OCI-LY1 (cell line): ENCODE measurements around the gene DCUN1D2.

ENCODE experiments used
- H2AFZ ChIP-seq: fragments of 200-600 bp; sonication (generic), shearing (Covaris generic); 2 replicates; pipeline ENCODE4 v1.6.0; 2014; ENCODE audit warnings: antibody characterized with exemption, mild to moderate bottlenecking, low read length
- H3F3A ChIP-seq: fragments of 200-600 bp; sonication (generic), shearing (Covaris generic); 2 replicates; pipeline ENCODE4 v1.6.0; 2014; ENCODE audit warnings: mild to moderate bottlenecking, antibody characterized with exemption, low read length, moderate library complexity; ENCODE audit not compliant: insufficient read depth
- H3K27ac ChIP-seq: fragments of 200-600 bp; sonication (generic); 2 replicates; pipeline ENCODE4 v1.5.1; 2014; ENCODE audit warnings: low read length, mixed run types, mild to moderate bottlenecking, low read depth; ENCODE audit not compliant: poor library complexity, severe bottlenecking
- H3K27me3 ChIP-seq: fragments of 200-600 bp; sonication (generic); 2 replicates; pipeline ENCODE4 v1.6.0; 2014; ENCODE audit warnings: antibody characterized with exemption, mild to moderate bottlenecking, low read length, moderate library complexity; ENCODE audit not compliant: insufficient read depth
- H3K36me3 ChIP-seq: fragments of 200-600 bp; sonication (generic); 2 replicates; pipeline ENCODE4 v1.6.1; 2014; ENCODE audit warnings: mild to moderate bottlenecking, antibody characterized with exemption, low read length, moderate library complexity, mixed read lengths; ENCODE audit not compliant: insufficient read depth
- H3K4me1 ChIP-seq: fragments of 200-600 bp; sonication (generic); 2 replicates; pipeline ENCODE4 v1.5.1; 2014; ENCODE audit warnings: mild to moderate bottlenecking, low read length, moderate library complexity; ENCODE audit not compliant: insufficient read depth, severe bottlenecking
- H3K4me2 ChIP-seq: fragments of 200-600 bp; sonication (generic), shearing (Covaris generic); 2 replicates; pipeline ENCODE4 v1.6.1; 2014; ENCODE audit warnings: low read length
- H3K4me3 ChIP-seq: fragments of 200-600 bp; sonication (generic); 2 replicates; pipeline ENCODE4 v1.5.1; 2014; ENCODE audit warnings: low read length, low read depth, mild to moderate bottlenecking, mixed read lengths; ENCODE audit not compliant: poor library complexity, severe bottlenecking
- H3K79me2 ChIP-seq: fragments of 200-600 bp; shearing (Covaris generic); 2 replicates; pipeline ENCODE4 v1.6.1; 2016; ENCODE audit warnings: mixed run types, low read length, mixed read lengths; ENCODE audit not compliant: insufficient read depth
- H3K9ac ChIP-seq: fragments of 200-600 bp; sonication (generic), shearing (Covaris generic); 2 replicates; pipeline ENCODE4 v1.6.1; 2014; ENCODE audit warnings: mild to moderate bottlenecking, low read length, mixed read lengths
- H3K9me2 ChIP-seq: fragments of 200-600 bp; sonication (generic), shearing (Covaris generic); 2 replicates; pipeline ENCODE4 v1.6.1; 2014; ENCODE audit warnings: low read depth, mild to moderate bottlenecking, low read length, mixed read lengths
- H3K9me3 ChIP-seq: fragments of 200-600 bp; shearing (Covaris generic); 2 replicates; pipeline ENCODE4 v1.6.1; 2014; ENCODE audit warnings: low read length, mixed read lengths
- H4K20me1 ChIP-seq: fragments of 200-600 bp; sonication (generic), shearing (Covaris generic); 2 replicates; pipeline ENCODE4 v1.6.0; 2016; ENCODE audit warnings: mild to moderate bottlenecking, low read length; ENCODE audit not compliant: insufficient read depth
- CTCF ChIP-seq: fragments of 200-600 bp; sonication (generic), shearing (Covaris generic); IDR thresholded peaks from 2 replicates; pipeline ENCODE4 v1.5.1; 2017; ENCODE audit warnings: mild to moderate bottlenecking, antibody characterized with exemption, low read length, moderate library complexity, mixed read lengths
- EZH2 ChIP-seq: fragments of 200-600 bp; sonication (generic), shearing (Covaris generic); IDR thresholded peaks from 2 replicates; pipeline ENCODE4 v1.8.0; 2017; ENCODE audit warnings: borderline replicate concordance, mixed run types, mild to moderate bottlenecking, antibody characterized with exemption, low read length, moderate library complexity, mixed read lengths

DCUN1D2 gene

GRCh38 chr13:113533161-113533840 lies 42.8 kb upstream of the DCUN1D2 start:
- TF ChIP-seq EZH2, result no peak
- no peak for TF ChIP-seq CTCF
- Histone ChIP-seq H3K79me2 (no peaks in the 10 kb centered on the region), H4K20me1 (no peaks in the 10 kb centered on the region), H3K36me3 (no peaks in the 10 kb centered on the region), H3F3A (no peaks in the 10 kb centered on the region), H3K27ac (no peak overlapping the region), H3K9ac (no peak overlapping the region), H3K27me3 (no peaks in the 10 kb centered on the region), H3K4me2 (no peak overlapping the region), H2AFZ (no peak overlapping the region), H3K9me2 (no peaks in the 10 kb centered on the region), H3K4me3 (no peak overlapping the region), H3K9me3 (no peaks in the 10 kb centered on the region), H3K4me1 (no peaks in the 10 kb centered on the region)

GRCh38 chr13:113532156-113532806 lies 41.8 kb upstream of the DCUN1D2 start:
- no peak overlapping the region for H2AFZ ChIP-seq
- no peak overlapping the region for H3K4me3 ChIP-seq
- no peak overlapping the region for H3K27ac ChIP-seq
- H3K36me3 ChIP-seq, result no peaks in the 10 kb centered on the region
- no peaks in the 10 kb centered on the region for H3K79me2 ChIP-seq
- H3F3A ChIP-seq, result no peaks in the 10 kb centered on the region
- no peaks in the 10 kb centered on the region for H3K27me3 ChIP-seq
- H3K9me2 ChIP-seq, result no peaks in the 10 kb centered on the region
- no peak for TF ChIP-seq CTCF
- H3K9me3 ChIP-seq, result no peaks in the 10 kb centered on the region
- H3K4me1 ChIP-seq, result no peaks in the 10 kb centered on the region
- H4K20me1 ChIP-seq, result no peaks in the 10 kb centered on the region
- no peak overlapping the region for H3K9ac ChIP-seq
- H3K4me2 ChIP-seq, result no peak overlapping the region

GRCh38 chr13:113531041-113531873 lies 40.7 kb upstream of the DCUN1D2 start:
- Histone ChIP-seq H3F3A (no peaks in the 10 kb centered on the region), H3K79me2 (no peaks in the 10 kb centered on the region), H3K9ac (no peak overlapping the region), H3K4me2 (no peak overlapping the region), H3K27ac (no peak overlapping the region), H4K20me1 (no peaks in the 10 kb centered on the region), H2AFZ (no peak overlapping the region), H3K9me3 (no peaks in the 10 kb centered on the region), H3K4me1 (peaks cover 6% of the 10 kb centered on the region), H3K27me3 (no peaks in the 10 kb centered on the region), H3K9me2 (no peaks in the 10 kb centered on the region), H3K36me3 (no peaks in the 10 kb centered on the region), H3K4me3 (no peak overlapping the region)
- no peak for TF ChIP-seq CTCF
- no peak for TF ChIP-seq EZH2
